Measurements from ENCODE around the gene CREG2. TPM values are rescaled to one million over a fixed set of nuclear protein-coding genes. Genes with fewer than 3 reads are reported as not detected.

Gene CREG2
- total RNA-seq, result 3.1 TPM in 1 of 2 replicates, not detected in the other

GRCh38 chr2:101387151-101387834 lies at the start of gene CREG2:
Gene CREG2, minus strand, starts transcription at chr2:101387503. Its CDS starts 46 bp downstream, at chr2:101387457.
- peak; percentile 51 for TF ChIP-seq CTCF (conservative IDR thresholded peaks at IDR 0.05; ENCODE audit: low read depth, low read length)
- DNase-seq (ENCODE audit: low read depth), result no peak
- H3K4me3 ChIP-seq (ENCODE audit: low read depth, low read length), result peak within 1 kb of the TSS; percentile 63

GRCh38 chr2:101435001-101435862 lies 47.9 kb upstream of the CREG2 start:
- no peak for TF ChIP-seq CTCF (conservative IDR thresholded peaks at IDR 0.05; ENCODE audit: low read depth, low read length)
- no peak overlapping the region for H3K4me3 ChIP-seq (ENCODE audit: low read depth, low read length)
- DNase-seq (ENCODE audit: low read depth), result no peak

GRCh38 chr2:101433465-101433864 lies 46.2 kb upstream of the CREG2 start:
- TF ChIP-seq CTCF (conservative IDR thresholded peaks at IDR 0.05; ENCODE audit: low read depth, low read length), result no peak
- H3K4me3 ChIP-seq (ENCODE audit: low read depth, low read length), result no peak overlapping the region
- DNase-seq (ENCODE audit: low read depth), result no peak

- no peak overlapping the region for H3K4me3 ChIP-seq (ENCODE audit: low read depth, low read length)
- no peak for DNase-seq (ENCODE audit: low read depth)
- no peak for TF ChIP-seq CTCF (conservative IDR thresholded peaks at IDR 0.05; ENCODE audit: low read depth, low read length)
These were observed 45.3 kb upstream of the CREG2 start for GRCh38 chr2:101432411-101433181.

- DNase-seq (ENCODE audit: low read depth), result no peak
- no peak for TF ChIP-seq CTCF (conservative IDR thresholded peaks at IDR 0.05; ENCODE audit: low read depth, low read length)
- H3K4me3 ChIP-seq (ENCODE audit: low read depth, low read length), result no peak overlapping the region
These were observed 44.2 kb upstream of the CREG2 start for GRCh38 chr2:101431486-101431885.

GRCh38 chr2:101430156-101430555 lies 42.9 kb upstream of the CREG2 start:
- no peak for DNase-seq (ENCODE audit: low read depth)
- TF ChIP-seq CTCF (conservative IDR thresholded peaks at IDR 0.05; ENCODE audit: low read depth, low read length), result no peak
- no peak overlapping the region for H3K4me3 ChIP-seq (ENCODE audit: low read depth, low read length)
